H1 (cell line): ENCODE results near the gene MED12L. TPM values are rescaled to one million over a fixed set of nuclear protein-coding genes. Genes with fewer than 3 reads are reported as not detected.

Experiments used
- CTCF ChIA-PET: fragments of 300-600 bp; sonication (Branson Sonifier 250); formaldehyde crosslinking; loops from one replicate; lab custom pipeline; 2021; ENCODE audit not compliant: partially characterized antibody; lab: Charles Lee
- POLR2A ChIA-PET: fragments of 300-600 bp; sonication (Branson Sonifier 250); formaldehyde crosslinking; loops from one replicate; lab custom pipeline; 2021; ENCODE audit warnings: inconsistent platforms; ENCODE audit not compliant: partially characterized antibody; lab: Charles Lee
- DNase-seq, 2 experiments: peaks; one replicate each; pipeline versions ENCODE4 v3.0.0 to v3.0.0-alpha.2; 2010 to 2022; ENCODE audit warnings: low spot score in 2 of 2, low read depth in 1 of 2, mixed read lengths in 1 of 2
- FAIRE-seq: peaks from 2 replicates; lab custom pipeline; 2011; peaks lifted over from hg19 to GRCh38; lab: Jason Lieb, UNC
- H2AFZ ChIP-seq: 2 replicates; pipeline ENCODE4 v1.8.1; 2012; ENCODE audit warnings: low read length, inconsistent platforms
- H2AK5ac ChIP-seq: 2 replicates; pipeline ENCODE4 v1.6.1; 2013; ENCODE audit warnings: low read depth, low read length
- H2BK120ac ChIP-seq: replicated peaks from 2 replicates; pipeline ENCODE3; 2013; ENCODE audit warnings: low read depth, low read length, inconsistent platforms
- H2BK12ac ChIP-seq: 2 replicates; pipeline ENCODE4 v1.6.1; 2013; ENCODE audit warnings: low read depth, low read length
- H2BK15ac ChIP-seq: 2 replicates; pipeline ENCODE4 v1.6.1; 2013; ENCODE audit warnings: low read length
- H2BK20ac ChIP-seq: 2 replicates; pipeline ENCODE4 v1.6.1; 2013; ENCODE audit warnings: low read length
- H2BK5ac ChIP-seq: 2 replicates; pipeline ENCODE4 v1.6.1; 2013; ENCODE audit warnings: low read depth, low read length
- H3K14ac ChIP-seq: 2 replicates; pipeline ENCODE4 v1.6.1; 2013; ENCODE audit warnings: inconsistent platforms; ENCODE audit not compliant: insufficient read length
- H3K18ac ChIP-seq: 2 replicates; pipeline ENCODE4 v1.6.1; 2013; ENCODE audit warnings: low read length; ENCODE audit errors: extremely low read depth
- H3K23ac ChIP-seq: 2 replicates; pipeline ENCODE4 v1.6.1; 2013; ENCODE audit warnings: inconsistent platforms; ENCODE audit not compliant: insufficient read length
- H3K23me2 ChIP-seq: 2 replicates; pipeline ENCODE4 v1.6.1; 2013; ENCODE audit warnings: low read depth, low read length
- H3K27ac ChIP-seq: 2 replicates; pipeline ENCODE4 v1.6.1; 2011; ENCODE audit warnings: low read depth, low read length, inconsistent platforms
- H3K27me3 ChIP-seq, 4 experiments: replicated peaks in 1 of 4; 1 replicate in 1 of 4; 2 replicates in 3 of 4; pipeline versions ENCODE4 v1.6.1 to v1.8.1; 2011 to 2013; ENCODE audit warnings: low read length in 3 of 4, mild to moderate bottlenecking in 3 of 4, inconsistent platforms in 2 of 4, mixed read lengths in 2 of 4, moderate library complexity in 1 of 4; ENCODE audit not compliant: control insufficient read depth in 3 of 4, insufficient read depth in 3 of 4; ENCODE audit errors: extremely low read depth in 1 of 4
- H3K36me3 ChIP-seq, 4 experiments: 2 replicates each; pipeline versions ENCODE4 v1.6.1 to v1.8.1; 2011 to 2013; ENCODE audit warnings: mild to moderate bottlenecking in 4 of 4, low read length in 3 of 4, moderate library complexity in 2 of 4, control low read depth in 1 of 4, inconsistent platforms in 1 of 4; ENCODE audit not compliant: insufficient read depth in 4 of 4, control insufficient read depth in 2 of 4
- H3K4ac ChIP-seq: replicated peaks from 2 replicates; pipeline ENCODE3; 2013; ENCODE audit warnings: low read length, low read depth, mixed read lengths, inconsistent platforms; ENCODE audit not compliant: insufficient read length
- H3K4me1 ChIP-seq, 4 experiments: replicated peaks in 1 of 4; 1 replicate in 1 of 4; 2 replicates in 3 of 4; pipeline versions ENCODE4 v1.6.1 to v1.8.1; 2011 to 2013; ENCODE audit warnings: low read length in 3 of 4, inconsistent platforms in 2 of 4, mixed read lengths in 1 of 4; ENCODE audit not compliant: insufficient read depth in 4 of 4, control insufficient read depth in 3 of 4
- H3K4me2 ChIP-seq, 2 experiments: 2 replicates each; pipeline versions ENCODE4 v1.6.1 to v1.8.1; 2011 to 2013; ENCODE audit warnings: low read depth in 2 of 2, low read length in 2 of 2, control low read depth in 1 of 2, inconsistent platforms in 1 of 2, mild to moderate bottlenecking in 1 of 2; ENCODE audit not compliant: insufficient read depth in 1 of 2
- H3K4me3 ChIP-seq, 4 experiments: fragments of 200-600, 300-600 bp in 1 of 4; sonication (generic), shearing (Covaris generic), sonication (Bioruptor Twin) in 1 of 4; 2 replicates each; pipeline versions ENCODE4 v1.5.1 to v1.8.1; 2011 to 2016; ENCODE audit warnings: low read length in 4 of 4, low read depth in 3 of 4, control low read depth in 2 of 4, inconsistent platforms in 2 of 4, mild to moderate bottlenecking in 2 of 4, mixed read lengths in 1 of 4, moderate library complexity in 1 of 4; ENCODE audit not compliant: insufficient read depth in 2 of 4; ENCODE audit errors: extremely low read depth in 1 of 4
- H3K56ac ChIP-seq: replicated peaks from 2 replicates; pipeline ENCODE3; 2013; ENCODE audit warnings: low read depth, mild to moderate bottlenecking, mixed read lengths, low read length, inconsistent platforms; ENCODE audit not compliant: insufficient read length
- H3K79me1 ChIP-seq: 2 replicates; pipeline ENCODE4 v1.6.1; 2013; ENCODE audit warnings: low read depth, low read length, control low read depth
- H3K79me2 ChIP-seq, 2 experiments: 2 replicates each; pipeline versions ENCODE4 v1.6.1 to v1.8.1; 2012 to 2013; ENCODE audit warnings: low read length in 2 of 2, mild to moderate bottlenecking in 2 of 2, inconsistent platforms in 1 of 2; ENCODE audit not compliant: insufficient read depth in 2 of 2, control insufficient read depth in 1 of 2
- H3K9ac ChIP-seq, 4 experiments: replicated peaks in 1 of 4; 1 replicate in 1 of 4; 2 replicates in 3 of 4; pipeline versions ENCODE4 v1.6.1 to v1.8.1; 2011 to 2013; ENCODE audit warnings: low read depth in 3 of 4, low read length in 3 of 4, control low read depth in 2 of 4, mild to moderate bottlenecking in 2 of 4, moderate library complexity in 2 of 4, inconsistent platforms in 1 of 4; ENCODE audit errors: extremely low read depth in 1 of 4
- H3K9me3 ChIP-seq, 2 experiments: 2 replicates each; pipeline versions ENCODE4 v1.6.1 to v1.8.1; 2012 to 2013; ENCODE audit warnings: mild to moderate bottlenecking in 2 of 2, moderate library complexity in 2 of 2, control low read depth in 1 of 2, inconsistent platforms in 1 of 2, low read depth in 1 of 2, low read length in 1 of 2, mixed read lengths in 1 of 2; ENCODE audit not compliant: insufficient read depth in 2 of 2
- H4K20me1 ChIP-seq, 2 experiments: replicated peaks in 1 of 2; 2 replicates each; pipeline versions ENCODE3 to v1.8.1; 2011 to 2013; ENCODE audit warnings: inconsistent platforms in 2 of 2, low read length in 2 of 2, mild to moderate bottlenecking in 1 of 2; ENCODE audit not compliant: insufficient read depth in 2 of 2, control insufficient read depth in 1 of 2
- H4K5ac ChIP-seq: 2 replicates; pipeline ENCODE4 v1.6.1; 2013; ENCODE audit warnings: low read length, low read depth, mixed read lengths, inconsistent platforms; ENCODE audit not compliant: insufficient read length
- H4K8ac ChIP-seq: 2 replicates; pipeline ENCODE4 v1.8.0; 2013; ENCODE audit warnings: mild to moderate bottlenecking, moderate library complexity, low read length, inconsistent platforms; ENCODE audit not compliant: insufficient read depth; ENCODE audit errors: extremely low read depth
- H4K91ac ChIP-seq: replicated peaks from 2 replicates; pipeline ENCODE3; 2013; ENCODE audit warnings: low read length, mixed read lengths, inconsistent platforms; ENCODE audit not compliant: insufficient read length
- ASH2L ChIP-seq: fragments of 200-600, 300-600 bp; sonication (generic); IDR thresholded peaks from one replicate; pipeline ENCODE4 v1.7.1; 2017; ENCODE audit warnings: low read length
- ATF3 ChIP-seq: IDR thresholded peaks from 2 replicates; pipeline ENCODE4 v1.6.1; 2011; ENCODE audit warnings: low read depth, mild to moderate bottlenecking, low read length; ENCODE audit not compliant: insufficient read depth
- BACH1 ChIP-seq: IDR thresholded peaks from 2 replicates; pipeline ENCODE4 v1.6.1; 2012; ENCODE audit warnings: low read length, improper control_type of control experiment
- CTCF ChIP-seq, 3 experiments: IDR thresholded peaks; 1 replicate in 2 of 3; 2 replicates in 1 of 3; pipeline versions ENCODE4 v1.5.1 to v1.6.1; 2011; ENCODE audit warnings: low read length in 3 of 3, mild to moderate bottlenecking in 3 of 3, inconsistent platforms in 2 of 3, low read depth in 1 of 3, moderate library complexity in 1 of 3; ENCODE audit not compliant: insufficient read depth in 1 of 3; ENCODE audit errors: control extremely low read depth in 1 of 3
- HDAC2 ChIP-seq, 2 experiments: fragments of 300-600 bp in 1 of 2; sonication (generic) in 1 of 2; IDR thresholded peaks; 2 replicates each; pipeline ENCODE4 v1.6.1; 2011 to 2012; ENCODE audit warnings: low read depth in 2 of 2, low read length in 2 of 2, mild to moderate bottlenecking in 2 of 2, moderate library complexity in 2 of 2, borderline replicate concordance in 1 of 2, inconsistent platforms in 1 of 2
- MAFK ChIP-seq: IDR thresholded peaks from 2 replicates; pipeline ENCODE4 v1.6.1; 2012; ENCODE audit warnings: low read depth, mild to moderate bottlenecking, improper control_type of control experiment, low read length
- POLR2A ChIP-seq, 2 experiments: IDR thresholded peaks; 1 replicate in 1 of 2; 2 replicates in 1 of 2; pipeline ENCODE4 v1.6.1; 2011; ENCODE audit warnings: low read depth in 2 of 2, low read length in 2 of 2, mild to moderate bottlenecking in 2 of 2; ENCODE audit errors: control extremely low read depth in 1 of 2
- RAD21 ChIP-seq, 2 experiments: IDR thresholded peaks in 1 of 2; conservative IDR thresholded peaks in 1 of 2; 2 replicates each; pipeline ENCODE4 v1.6.1; 2011; ENCODE audit warnings: low read depth in 2 of 2, low read length in 2 of 2, improper control_type of control experiment in 1 of 2, inconsistent platforms in 1 of 2, mild to moderate bottlenecking in 1 of 2, moderate library complexity in 1 of 2
- RFX5 ChIP-seq: IDR thresholded peaks from 2 replicates; pipeline ENCODE4 v1.6.1; 2011; ENCODE audit warnings: low read depth, low read length, improper control_type of control experiment, borderline replicate concordance
- TBP ChIP-seq: IDR thresholded peaks from 2 replicates; pipeline ENCODE4 v1.6.1; 2011; ENCODE audit warnings: low read depth, low read length, improper control_type of control experiment
- WGBS, 2 experiments: shearing (Covaris generic) in 1 of 2; methylation state at CpG; one replicate each; pipeline versions ENCODE4 v1.1.6 to v1.1.7; 2013 to 2015; ENCODE audit warnings: low lambda C conversion rate in 2 of 2, mixed read lengths in 2 of 2, inconsistent platforms in 1 of 2, low coverage in 1 of 2, missing lambda C conversion rate in 1 of 2; ENCODE audit not compliant: insufficient replicate concordance in 2 of 2, insufficient coverage in 1 of 2, insufficient read length in 1 of 2; ENCODE audit errors: extremely low coverage in 1 of 2, missing lambda C conversion rate in 1 of 2; 5-methylcytosine and 5-hydroxymethylcytosine counted together
- polyA plus RNA-seq, 7 experiments: library from polyadenylated mRNA; depleted of rRNA in 3 of 7; stranded (reverse) in 5 of 7; unstranded in 2 of 7; fragments of >200 nt in 5 of 7; fragments of 200-250 nt in 2 of 7; gene quantifications; 1 replicate in 5 of 7; 2 replicates in 1 of 7; 4 replicates in 1 of 7; pipeline versions ENCODE4 v1.2.1 to v1.2.3, GENCODE V29; 2011 to 2013; ENCODE audit warnings: missing spikeins in 2 of 7, mixed read lengths in 2 of 7
- total RNA-seq: library from RNA; stranded (reverse); fragmentation: NEBNext Ultra II Directional; extraction: Animal tissue kit (Norgen Biotek cat#: 25700); gene quantifications from 2 replicates; pipeline ENCODE4 v1.2.1, GENCODE V29; 2021

The MED12L gene
- total and polyA plus RNA-seq, 2 of the 8 experiments (the other 6 are each of a cell fraction or from before 2014, with no cell fraction given), result 3.6 to 26.2 TPM

- DNase-seq (no peak), FAIRE-seq (no peak)
- Histone ChIP-seq H2AK5ac (no peak within 1 kb of the TSS), H4K20me1 (no peaks in the 10 kb centered on the region), H3K56ac (no peak within 1 kb of the TSS), H4K8ac (no peak within 1 kb of the TSS), H2BK15ac (no peak within 1 kb of the TSS), H3K27me3 (no peaks in the 10 kb centered on the region), H3K79me2 (no peaks in the 10 kb centered on the region), H2BK5ac (no peak within 1 kb of the TSS), H3K36me3 (no peaks in the 10 kb centered on the region), H3K9ac (no peak within 1 kb of the TSS), H3K18ac (no peak within 1 kb of the TSS), H3K4me1 (no peaks in the 10 kb centered on the region; a peak in 2 of 7 replicates), H3K4me3 (no peak within 1 kb of the TSS), H3K23me2 (no peaks in the 10 kb centered on the region), H3K4me2 (no peak within 1 kb of the TSS), H4K5ac (no peak within 1 kb of the TSS), H3K27ac (no peak within 1 kb of the TSS), H2AFZ (no peak within 1 kb of the TSS), H3K9me3 (no peaks in the 10 kb centered on the region), H3K79me1 (no peaks in the 10 kb centered on the region), H3K23ac (no peak within 1 kb of the TSS), H3K14ac (no peak within 1 kb of the TSS), H2BK12ac (no peak within 1 kb of the TSS), H2BK20ac (no peak within 1 kb of the TSS), H4K91ac (no peak within 1 kb of the TSS), H2BK120ac (no peak within 1 kb of the TSS), H3K4ac (no peak within 1 kb of the TSS)
- WGBS, 2 experiments, result 82% methylated on average over 1 of the region's 1 CpG; no CpG with 5 or more reads in 1 of the 2 experiments
- CTCF ChIA-PET, result interaction anchor here (0.6 to 1.6 kb wide), 3 partner anchors 11 to 110 kb away, joined by 3 to 4 read pairs (median 3); no protein-coding TSS in a partner anchor
- POLR2A ChIA-PET, result no interaction called here
- no peak for TF ChIP-seq MAFK
- TF ChIP-seq POLR2A (IDR thresholded peaks at IDR 0.05; ENCODE audit: control extremely low read depth in 1 of 2, low read depth in 2 of 2, low read length in 2 of 2), result no peak
- TF ChIP-seq ASH2L, result no peak
- no peak for TF ChIP-seq RAD21 (IDR thresholded peaks at IDR 0.05 in 1 of 2, conservative IDR thresholded peaks at IDR 0.05 in 1 of 2; ENCODE audit: low read depth in 2 of 2, low read length in 2 of 2)
- TF ChIP-seq ATF3, result no peak
- no peak for TF ChIP-seq CTCF (IDR thresholded peaks at IDR 0.05; ENCODE audit: control extremely low read depth in 1 of 3, insufficient read depth in 1 of 3, low read depth in 1 of 3, low read length in 3 of 3)
- no peak for TF ChIP-seq TBP
- TF ChIP-seq RFX5, result no peak
- TF ChIP-seq HDAC2 (IDR thresholded peaks at IDR 0.05; ENCODE audit: borderline replicate concordance in 1 of 2, low read depth in 2 of 2, low read length in 2 of 2), result no peak
- no peak for TF ChIP-seq BACH1
Observed at GRCh38 chr3:151329363-151329762, 243.9 kb downstream of the MED12L start, which contains the start of gene P2RY13. Gene P2RY13, minus strand, starts transcription at chr3:151329549. Its CDS starts 21 bp downstream, at chr3:151329528.
